ENCODE measurements around the gene FFAR1.
"Not testable (repeated sequence)": the region's sequence is repeated elsewhere in the genome, so short reads cannot be mapped to it uniquely, and the experiment has no call there.

Gene FFAR1

GRCh38 chr19:35344511-35345031 lies 3.1 kb upstream of the FFAR1 start:
- DNase-seq: no peak

- DNase-seq: no peak
Measured at GRCh38 chr19:35345671-35346111, 2.0 kb upstream of the FFAR1 start.

GRCh38 chr19:35346193-35347052 lies 1.3 kb upstream of the FFAR1 start:
- no peak for DNase-seq

- DNase-seq: no peak
Measured at GRCh38 chr19:35347930-35348298, 212 bp downstream of the FFAR1 start.

- DNase-seq: peak; percentile 88
Measured at GRCh38 chr19:35348911-35349611, 1.4 kb downstream of the FFAR1 start.

GRCh38 chr19:35349614-35350521 lies 2.2 kb downstream of the FFAR1 start:
- no peak for DNase-seq

- no peak for DNase-seq
Measured at GRCh38 chr19:35350591-35350990, 2.9 kb downstream of the FFAR1 start.

GRCh38 chr19:35351411-35352176 lies 3.9 kb downstream of the FFAR1 start:
- DNase-seq: no peak

- DNase-seq: no peak
Measured at GRCh38 chr19:35352177-35352447, 4.4 kb downstream of the FFAR1 start.

- DNase-seq: peak; percentile 93
Measured at GRCh38 chr19:35352448-35353304, 5.0 kb downstream of the FFAR1 start.

- no peak for DNase-seq
Measured at GRCh38 chr19:35353635-35354034, 5.9 kb downstream of the FFAR1 start.

- no peak for DNase-seq
Measured at GRCh38 chr19:35354898-35355297, 7.2 kb downstream of the FFAR1 start.

- no peak for DNase-seq
Measured at GRCh38 chr19:35355791-35356460, 8.2 kb downstream of the FFAR1 start.

- no peak for DNase-seq
Measured at GRCh38 chr19:35357867-35358573, 10.3 kb downstream of the FFAR1 start, which contains the start of gene FFAR3. Gene FFAR3, plus strand, starts transcription at chr19:35358460. Its CDS starts 431 bp downstream, at chr19:35358891.

- DNase-seq: not testable (repeated sequence)
Measured at GRCh38 chr19:35358834-35359233, 11.1 kb downstream of the FFAR1 start.

GRCh38 chr19:35359395-35359794 lies 11.7 kb downstream of the FFAR1 start:
- not testable (repeated sequence) for DNase-seq

GRCh38 chr19:35360081-35360480 lies 12.4 kb downstream of the FFAR1 start:
- DNase-seq: not testable (repeated sequence)

GRCh38 chr19:35360880-35361420 lies 13.2 kb downstream of the FFAR1 start:
- no peak for DNase-seq

- DNase-seq: no peak
Measured at GRCh38 chr19:35362261-35363000, 14.7 kb downstream of the FFAR1 start.
